Chondrocyte (in vitro differentiated cells): ENCODE measurements around the gene ALDH3B1. TPM values are rescaled to one million over a fixed set of nuclear protein-coding genes. Genes with fewer than 3 reads are reported as not detected.

Experiments
- DNase-seq: peaks from one replicate; pipeline ENCODE4 v3.0.0; 2021; ENCODE audit warnings: mixed read lengths, low spot score
- H3K27ac Mint-ChIP-seq: one replicate; pipeline ENCODE4 v1.8.0; 2021; ENCODE audit warnings: mild to moderate bottlenecking, moderate library complexity, mixed read lengths; ENCODE audit not compliant: unreplicated experiment
- H3K27me3 Mint-ChIP-seq: 2 replicates; pipeline ENCODE4 v1.8.0; 2021; ENCODE audit warnings: low read depth, mixed read lengths
- H3K36me3 Mint-ChIP-seq: 2 replicates; pipeline ENCODE4 v1.8.0; 2021; ENCODE audit warnings: low read depth, mixed read lengths
- H3K4me1 Mint-ChIP-seq: 2 replicates; pipeline ENCODE4 v1.8.0; 2021; ENCODE audit warnings: low read depth, mild to moderate bottlenecking, mixed read lengths
- H3K4me3 Mint-ChIP-seq: one replicate; pipeline ENCODE4 v1.8.0; 2021; ENCODE audit warnings: mild to moderate bottlenecking, moderate library complexity, mixed read lengths; ENCODE audit not compliant: unreplicated experiment
- H3K9me3 Mint-ChIP-seq: 2 replicates; pipeline ENCODE4 v1.8.0; 2021; ENCODE audit warnings: low read depth, mixed read lengths
- total RNA-seq: library from RNA; stranded (reverse); gene quantifications from 3 replicates; pipeline ENCODE4 v1.2.1, GENCODE V29; 2021
- TF ChIP-seq, protein P1 (sequence below): fragments of 200-600 bp; sonication (generic); IDR thresholded peaks from 2 replicates; pipeline ENCODE4 v1.5.0; 2021; ENCODE audit warnings: antibody characterized with exemption, mild to moderate bottlenecking, moderate library complexity

The ALDH3B1 gene
- total RNA-seq, 1 donor from 2014 or later, result 13.1 TPM

- peaks cover 47% of the 10 kb centered on the region for H3K4me1 Mint-ChIP-seq
- H3K9me3 Mint-ChIP-seq, result no peaks in the 10 kb centered on the region
- no peak overlapping the region for H3K4me3 Mint-ChIP-seq
- no peaks in the 10 kb centered on the region for H3K27me3 Mint-ChIP-seq
- no peak for DNase-seq
- H3K27ac Mint-ChIP-seq, result no peak overlapping the region
- TF ChIP-seq, protein P1, sequence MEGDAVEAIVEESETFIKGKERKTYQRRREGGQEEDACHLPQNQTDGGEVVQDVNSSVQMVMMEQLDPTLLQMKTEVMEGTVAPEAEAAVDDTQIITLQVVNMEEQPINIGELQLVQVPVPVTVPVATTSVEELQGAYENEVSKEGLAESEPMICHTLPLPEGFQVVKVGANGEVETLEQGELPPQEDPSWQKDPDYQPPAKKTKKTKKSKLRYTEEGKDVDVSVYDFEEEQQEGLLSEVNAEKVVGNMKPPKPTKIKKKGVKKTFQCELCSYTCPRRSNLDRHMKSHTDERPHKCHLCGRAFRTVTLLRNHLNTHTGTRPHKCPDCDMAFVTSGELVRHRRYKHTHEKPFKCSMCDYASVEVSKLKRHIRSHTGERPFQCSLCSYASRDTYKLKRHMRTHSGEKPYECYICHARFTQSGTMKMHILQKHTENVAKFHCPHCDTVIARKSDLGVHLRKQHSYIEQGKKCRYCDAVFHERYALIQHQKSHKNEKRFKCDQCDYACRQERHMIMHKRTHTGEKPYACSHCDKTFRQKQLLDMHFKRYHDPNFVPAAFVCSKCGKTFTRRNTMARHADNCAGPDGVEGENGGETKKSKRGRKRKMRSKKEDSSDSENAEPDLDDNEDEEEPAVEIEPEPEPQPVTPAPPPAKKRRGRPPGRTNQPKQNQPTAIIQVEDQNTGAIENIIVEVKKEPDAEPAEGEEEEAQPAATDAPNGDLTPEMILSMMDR, result no peak
- no peaks in the 10 kb centered on the region for H3K36me3 Mint-ChIP-seq
Observed at GRCh38 chr11:68006606-68007166, 3.4 kb upstream of the ALDH3B1 start.

- Mint-ChIP-seq H3K4me3 (no peak overlapping the region), H3K27ac (no peak overlapping the region), H3K4me1 (peaks cover 55% of the 10 kb centered on the region), H3K27me3 (no peaks in the 10 kb centered on the region), H3K9me3 (no peaks in the 10 kb centered on the region), H3K36me3 (no peaks in the 10 kb centered on the region)
- TF ChIP-seq, protein P1, result no peak
- no peak for DNase-seq
Observed at GRCh38 chr11:68007498-68008380, 2.4 kb upstream of the ALDH3B1 start.

DNA sequence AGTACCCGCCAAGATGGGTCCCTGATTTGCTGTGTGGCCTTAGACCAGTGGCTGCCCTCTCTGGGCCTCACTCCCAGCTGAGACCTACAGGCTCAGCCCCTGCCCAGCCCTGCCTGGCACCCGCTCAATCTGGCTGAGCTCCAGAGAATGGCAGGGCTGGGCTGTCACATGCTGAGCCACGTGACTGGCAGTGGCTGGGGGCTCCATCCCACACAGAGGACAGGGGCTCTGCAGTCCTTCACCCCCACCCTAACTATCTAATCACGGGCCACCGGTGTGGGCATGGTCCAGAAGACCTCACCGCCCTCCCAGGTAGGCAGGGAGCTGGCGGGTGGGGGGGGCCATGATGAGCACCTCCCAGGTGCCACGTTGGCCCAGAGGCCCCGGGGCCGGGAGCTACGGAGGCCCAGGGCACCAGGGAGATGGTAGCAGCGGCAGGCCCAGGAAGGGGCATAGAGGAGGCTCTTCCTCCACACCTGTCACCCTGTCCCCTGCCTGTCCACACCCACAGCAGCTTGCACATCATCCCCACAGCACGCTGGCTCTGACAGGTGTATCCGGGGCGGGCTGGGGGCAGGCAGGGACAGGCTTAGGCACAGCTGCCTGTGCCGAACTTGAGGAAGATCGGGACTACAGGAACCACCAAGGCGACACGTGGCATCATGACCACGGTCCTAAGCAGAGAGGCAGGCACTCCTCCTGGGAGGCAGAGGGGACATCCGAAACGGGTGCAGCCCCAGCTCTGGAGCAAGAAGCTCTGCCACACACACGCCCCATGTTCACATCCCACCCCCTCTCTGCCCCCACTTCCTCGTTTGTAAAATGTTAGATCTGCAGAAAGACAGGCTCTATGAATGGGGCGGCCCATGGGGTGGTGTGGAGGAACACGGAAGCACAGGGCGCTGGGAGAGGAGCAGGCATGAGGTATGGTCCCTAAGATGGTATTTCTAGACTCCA is 1.5 kb upstream of the ALDH3B1 start:
- Mint-ChIP-seq H3K4me3 (no peak overlapping the region), H3K27me3 (no peaks in the 10 kb centered on the region), H3K4me1 (peaks cover 60% of the 10 kb centered on the region), H3K27ac (peak overlapping the region; percentile 4), H3K9me3 (no peaks in the 10 kb centered on the region), H3K36me3 (no peaks in the 10 kb centered on the region)
- peak; percentile 67 for DNase-seq
- TF ChIP-seq, protein P1, result no peak

- peaks cover 64% of the 10 kb centered on the region for H3K4me1 Mint-ChIP-seq
Observed at GRCh38 chr11:68009391-68010089, 587 bp upstream of the ALDH3B1 start.

More at GRCh38 chr11:68009391-68010089, 587 bp upstream of the ALDH3B1 start:
- no peaks in the 10 kb centered on the region for H3K9me3 Mint-ChIP-seq
- TF ChIP-seq, protein P1, result peak; percentile 73
- no peaks in the 10 kb centered on the region for H3K36me3 Mint-ChIP-seq
- no peaks in the 10 kb centered on the region for H3K27me3 Mint-ChIP-seq
- peak overlapping the region; percentile 72 for H3K4me3 Mint-ChIP-seq
- H3K27ac Mint-ChIP-seq, result peak overlapping the region; percentile 95
- no peak for DNase-seq
